ENCODE results near the gene PIAS3.
"Not testable (repeated sequence)": the region's sequence is repeated elsewhere in the genome, so short reads cannot be mapped to it uniquely, and the experiment has no call there.

PIAS3 gene

GRCh38 chr1:145822779-145823331, 36.0 kb downstream of the PIAS3 start:
- DNase-seq = not testable (repeated sequence)

GRCh38 chr1:145818095-145818494, 40.8 kb downstream of the PIAS3 start:
- DNase-seq = not testable (repeated sequence)

DNA sequence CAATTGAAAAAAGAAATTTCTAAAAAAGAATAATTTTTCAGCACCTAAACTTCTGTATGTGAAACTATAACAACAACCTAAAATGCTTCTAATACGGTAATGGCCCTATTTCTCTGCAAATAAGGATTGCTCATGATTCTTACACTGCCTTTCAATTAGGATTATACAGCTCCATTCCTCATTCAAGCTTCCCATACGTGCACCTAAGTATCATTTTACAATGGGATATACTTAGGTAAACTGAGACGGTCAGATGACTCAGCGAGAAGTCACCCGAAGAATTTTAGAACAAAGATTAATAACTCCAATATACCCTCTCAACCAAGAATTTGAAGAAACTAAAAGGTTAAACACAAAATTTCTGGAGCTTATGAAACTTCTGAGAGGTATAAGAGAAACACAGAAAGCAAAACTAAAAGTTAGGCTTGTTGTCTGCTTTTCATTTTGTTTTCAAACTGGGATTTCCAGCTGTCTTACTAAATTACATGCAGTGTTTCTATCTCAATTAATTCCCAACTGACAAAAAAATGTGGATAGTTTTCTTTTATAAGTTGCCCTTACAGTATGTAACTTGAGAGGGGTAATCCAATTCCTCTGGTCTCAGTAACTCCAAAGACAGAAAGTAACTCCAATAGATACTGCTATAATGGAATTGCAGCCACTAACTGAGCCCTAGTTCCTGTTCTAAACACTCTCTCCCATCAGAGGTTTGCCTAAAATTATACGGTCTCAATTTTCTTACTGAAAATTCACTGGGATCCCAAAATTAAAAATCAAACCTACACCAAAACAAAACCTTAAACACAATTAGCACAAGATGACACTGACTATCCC, 45.7 kb downstream of the PIAS3 start:
- DNase-seq = not testable (repeated sequence)

- no peak for DNase-seq
These were observed 52.0 kb downstream of the PIAS3 start for GRCh38 chr1:145806844-145807243.

DNA sequence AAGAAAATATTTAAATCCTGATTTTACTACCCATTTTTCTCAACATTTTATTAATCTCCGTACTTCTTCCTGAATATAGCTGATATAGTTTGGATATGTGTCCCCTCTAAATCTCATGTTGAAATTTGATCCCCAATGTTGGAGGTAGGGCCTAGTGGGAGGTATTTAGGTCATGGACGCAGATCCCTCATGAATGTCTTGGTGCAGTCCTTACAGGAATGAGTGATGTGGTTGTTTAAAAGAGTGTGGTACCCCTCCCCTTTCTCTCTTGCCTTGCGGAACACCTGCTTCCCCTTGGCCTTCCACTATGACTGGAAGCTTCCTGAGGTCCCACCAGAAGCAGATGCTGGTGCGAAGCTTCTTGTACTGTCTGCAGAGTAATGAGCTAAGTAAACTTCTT, 52.5 kb downstream of the PIAS3 start:
- DNase-seq = no peak

DNA sequence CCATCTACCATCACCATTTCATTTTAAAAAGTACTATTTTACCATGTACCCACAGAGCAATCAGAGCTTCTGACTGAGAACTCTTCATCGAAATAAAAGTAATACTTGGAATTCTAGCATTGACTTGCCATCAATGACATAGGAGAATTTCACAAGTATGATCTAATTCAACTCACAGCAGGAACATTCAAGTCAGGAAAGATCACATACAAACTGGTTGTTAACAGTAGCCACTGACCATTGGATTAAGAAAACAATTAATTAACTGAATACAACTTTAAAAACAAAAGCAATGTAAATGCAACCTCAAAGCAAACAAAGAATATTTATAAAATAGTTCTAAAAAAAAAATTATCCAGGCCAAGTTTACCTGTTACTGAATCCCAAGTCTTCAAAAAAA, 53.8 kb downstream of the PIAS3 start:
- DNase-seq = no peak

- DNase-seq = no peak
These were observed 54.4 kb downstream of the PIAS3 start for GRCh38 chr1:145804235-145805045.

GRCh38 chr1:145799806-145800205, 59.1 kb downstream of the PIAS3 start:
- DNase-seq = no peak
